ENCODE data around the gene SUSD6. TPM values are rescaled to one million over a fixed set of nuclear protein-coding genes. Genes with fewer than 3 reads are reported as not detected.

The SUSD6 gene
- polyA plus RNA-seq, 2 of the 4 experiments (the other 2 are of a cell fraction), result 4.3 to 7.0 TPM

- ChIA-PET POLR2A (no interaction called here), CTCF (interaction anchor here (0.6 to 0.9 kb wide), 2 partner anchors 22 to 159 kb away, joined by 3 to 4 read pairs; no protein-coding TSS in a partner anchor)
- Histone ChIP-seq H3K9me3 (no peaks in the 10 kb centered on the region), H3K4me2 (peak overlapping the region; percentile 38), H3K4me3 (no peak overlapping the region), H3K4me1 (peaks cover 65% of the 10 kb centered on the region), H3K27ac (peak overlapping the region in 1 of 2 experiments; percentile 6; a peak in 1 of 6 replicates)
- DNase-seq (ENCODE audit: low read depth in 1 of 2, low spot score in 1 of 2), result no peak
- no peak for TF ChIP-seq ZC3H11A (IDR thresholded peaks at IDR 0.05)
- TF ChIP-seq HOXA7 (CRISPR knock-in tag; IDR thresholded peaks at IDR 0.05), result no peak
- TF ChIP-seq ZNF302 (CRISPR knock-in tag; IDR thresholded peaks at IDR 0.05), result no peak
- no peak for TF ChIP-seq TP53 (CRISPR knock-in tag; IDR thresholded peaks at IDR 0.05)
- peak; percentile 40; the same call in 1 of the 2 replicates for TF ChIP-seq GATA3 (IDR thresholded peaks at IDR 0.05; ENCODE audit: borderline replicate concordance)
- TF ChIP-seq USF2 (IDR thresholded peaks at IDR 0.05), result 0 out of 2 replicates have a peak, but pooled peaks have one; percentile 2
- no peak for TF ChIP-seq FOSB (CRISPR knock-in tag; IDR thresholded peaks at IDR 0.05)
- no peak for TF ChIP-seq HOXB13 (CRISPR knock-in tag; IDR thresholded peaks at IDR 0.05; ENCODE audit: low read depth)
- 93% methylated on average over 1 of the region's 1 CpG for WGBS (ENCODE audit: missing lambda C conversion rate)
- peak in 1 of 2 experiments; percentile 35; a peak in 2 of 6 replicates for ATAC-seq
- FAIRE-seq, result no peak
These were observed 51.4 kb downstream of the SUSD6 start for GRCh38 chr14:69662636-69663299.

- TF ChIP-seq RCOR1 (IDR thresholded peaks at IDR 0.05; ENCODE audit: low read depth, low read length) (no peak), TFCP2L1 (CRISPR knock-in tag; IDR thresholded peaks at IDR 0.05) (no peak), NPAS2 (CRISPR knock-in tag; IDR thresholded peaks at IDR 0.05; ENCODE audit: borderline replicate concordance) (no peak), FOSB (CRISPR knock-in tag; IDR thresholded peaks at IDR 0.05) (no peak), RNF2 (IDR thresholded peaks at IDR 0.05; ENCODE audit: borderline replicate concordance, low read depth) (no peak)
- no peak overlapping the region for H3K4me3 ChIP-seq
- CTCF ChIA-PET, result interaction anchor here (0.6 to 0.9 kb wide), 2 partner anchors 22 to 160 kb away, joined by 3 to 4 read pairs; no protein-coding TSS in a partner anchor
- FAIRE-seq, result no peak
- peak overlapping the region in 1 of 2 experiments; percentile 10; a peak in 1 of 6 replicates for H3K27ac ChIP-seq
- ATAC-seq, result 0 out of 6 replicates have a peak, but pooled peaks of 1 of the 2 experiments have one; percentile 22
- H3K9me3 ChIP-seq, result no peaks in the 10 kb centered on the region
- WGBS (ENCODE audit: missing lambda C conversion rate), result 28% methylated on average over 3 of the region's 3 CpGs
- DNase-seq (ENCODE audit: low read depth in 1 of 2, low spot score in 1 of 2), result no peak
- POLR2A ChIA-PET, result no interaction called here
- peaks cover 61% of the 10 kb centered on the region for H3K4me1 ChIP-seq
- peak overlapping the region; percentile 38 for H3K4me2 ChIP-seq
These were observed 51.9 kb downstream of the SUSD6 start for GRCh38 chr14:69663300-69663643.

GRCh38 chr14:69664265-69664664, 52.9 kb downstream of the SUSD6 start:
- ChIA-PET CTCF (no interaction called here), POLR2A (interaction anchor here (0.6 kb wide), 1 partner anchor 49 kb away, joined by 3 read pairs; no protein-coding TSS in a partner anchor)
- Histone ChIP-seq H3K4me1 (peaks cover 55% of the 10 kb centered on the region), H3K4me2 (no peak overlapping the region), H3K4me3 (no peak overlapping the region), H3K27ac (no peak overlapping the region), H3K9me3 (no peaks in the 10 kb centered on the region)
- DNase-seq (ENCODE audit: low read depth in 1 of 2, low spot score in 1 of 2), result no peak
- no peak for FAIRE-seq
- 98% methylated on average over 4 of the region's 4 CpGs for WGBS (ENCODE audit: missing lambda C conversion rate)
- TF ChIP-seq POLR2A (IDR thresholded peaks at IDR 0.05; ENCODE audit: low read length) (no peak), E2F6 (IDR thresholded peaks at IDR 0.05; ENCODE audit: borderline replicate concordance, low read depth) (no peak), KDM5A (IDR thresholded peaks at IDR 0.05) (no peak), REST (IDR thresholded peaks at IDR 0.05) (no peak), SREBF2 (IDR thresholded peaks at IDR 0.05) (no peak), HEYL (CRISPR knock-in tag; IDR thresholded peaks at IDR 0.05) (no peak), EHF (CRISPR knock-in tag; IDR thresholded peaks at IDR 0.05) (no peak), EHMT2 (IDR thresholded peaks at IDR 0.05; ENCODE audit: low read depth) (no peak), POLR2AphosphoS2 (conservative IDR thresholded peaks at IDR 0.05; ENCODE audit: low read length) (no peak), RFX5 (IDR thresholded peaks at IDR 0.05) (no peak), HES2 (IDR thresholded peaks at IDR 0.05) (no peak), MYC (IDR thresholded peaks at IDR 0.05; ENCODE audit: borderline replicate concordance, low read length) (no peak), BHLHE40 (IDR thresholded peaks at IDR 0.05; ENCODE audit: low read depth, low read length) (no peak)
- ATAC-seq, result no peak
